ENCODE measurements around the gene CARD11. TPM values are rescaled to one million over a fixed set of nuclear protein-coding genes. Genes with fewer than 3 reads are reported as not detected.
A peak's percentile ranks its signal among the peaks of the same experiment; 100 is the strongest.

CARD11 gene
- total RNA-seq, 1 donor from 2014 or later: 1.7 TPM

- no peak for TF ChIP-seq CTCF (IDR thresholded peaks at IDR 0.05)
- Mint-ChIP-seq H3K36me3 (ENCODE audit: low read depth) (no peaks in the 10 kb centered on the region), H3K4me1 (ENCODE audit: low read depth) (no peaks in the 10 kb centered on the region), H3K4me3 (ENCODE audit: unreplicated experiment) (no peak overlapping the region), H3K27me3 (ENCODE audit: low read depth) (peaks cover 12% of the 10 kb centered on the region), H3K9me3 (ENCODE audit: low read depth) (peaks cover 11% of the 10 kb centered on the region), H3K27ac (ENCODE audit: unreplicated experiment) (no peak overlapping the region)
- DNase-seq (ENCODE audit: low spot score): peak; percentile 34
These were observed 72.8 kb downstream of the CARD11 start for GRCh38 chr7:2970861-2971260.

GRCh38 chr7:2970307-2970664, 73.4 kb downstream of the CARD11 start:
- no peak for TF ChIP-seq CTCF (IDR thresholded peaks at IDR 0.05)
- H3K27me3 Mint-ChIP-seq (ENCODE audit: low read depth): peaks cover 10% of the 10 kb centered on the region
- H3K36me3 Mint-ChIP-seq (ENCODE audit: low read depth): no peaks in the 10 kb centered on the region
- H3K4me3 Mint-ChIP-seq (ENCODE audit: unreplicated experiment): no peak overlapping the region
- DNase-seq (ENCODE audit: low spot score): no peak
- H3K27ac Mint-ChIP-seq (ENCODE audit: unreplicated experiment): no peak overlapping the region
- peaks cover 16% of the 10 kb centered on the region for H3K9me3 Mint-ChIP-seq (ENCODE audit: low read depth)
- no peaks in the 10 kb centered on the region for H3K4me1 Mint-ChIP-seq (ENCODE audit: low read depth)

- TF ChIP-seq CTCF (IDR thresholded peaks at IDR 0.05): no peak
- H3K36me3 Mint-ChIP-seq (ENCODE audit: low read depth): peaks cover 1% of the 10 kb centered on the region
- H3K9me3 Mint-ChIP-seq (ENCODE audit: low read depth): peaks cover 19% of the 10 kb centered on the region
- H3K27me3 Mint-ChIP-seq (ENCODE audit: low read depth): peaks cover 10% of the 10 kb centered on the region
- peak; percentile 5 for DNase-seq (ENCODE audit: low spot score)
- no peak overlapping the region for H3K27ac Mint-ChIP-seq (ENCODE audit: unreplicated experiment)
- H3K4me3 Mint-ChIP-seq (ENCODE audit: unreplicated experiment): no peak overlapping the region
- no peaks in the 10 kb centered on the region for H3K4me1 Mint-ChIP-seq (ENCODE audit: low read depth)
These were observed 74.0 kb downstream of the CARD11 start for GRCh38 chr7:2969398-2970306.

- H3K27me3 Mint-ChIP-seq (ENCODE audit: low read depth): peaks cover 10% of the 10 kb centered on the region
- peaks cover 3% of the 10 kb centered on the region for H3K36me3 Mint-ChIP-seq (ENCODE audit: low read depth)
- no peak overlapping the region for H3K27ac Mint-ChIP-seq (ENCODE audit: unreplicated experiment)
- no peaks in the 10 kb centered on the region for H3K4me1 Mint-ChIP-seq (ENCODE audit: low read depth)
- H3K9me3 Mint-ChIP-seq (ENCODE audit: low read depth): peaks cover 24% of the 10 kb centered on the region
- no peak overlapping the region for H3K4me3 Mint-ChIP-seq (ENCODE audit: unreplicated experiment)
- DNase-seq (ENCODE audit: low spot score): peak; percentile 74
- TF ChIP-seq CTCF (IDR thresholded peaks at IDR 0.05): no peak
These were observed 74.9 kb downstream of the CARD11 start for GRCh38 chr7:2968616-2969397.

- Mint-ChIP-seq H3K36me3 (ENCODE audit: low read depth) (peaks cover 3% of the 10 kb centered on the region), H3K27ac (ENCODE audit: unreplicated experiment) (no peak overlapping the region), H3K4me3 (ENCODE audit: unreplicated experiment) (no peak overlapping the region), H3K4me1 (ENCODE audit: low read depth) (no peaks in the 10 kb centered on the region), H3K27me3 (ENCODE audit: low read depth) (peaks cover 4% of the 10 kb centered on the region), H3K9me3 (ENCODE audit: low read depth) (peaks cover 27% of the 10 kb centered on the region)
- DNase-seq (ENCODE audit: low spot score): peak; percentile 25
- no peak for TF ChIP-seq CTCF (IDR thresholded peaks at IDR 0.05)
These were observed 75.5 kb downstream of the CARD11 start for GRCh38 chr7:2968176-2968575.

All from chondrocyte (in vitro differentiated cells).